CD4-positive, alpha-beta T cell treated with Interleukin-1 beta for 1 hour (primary cell): ENCODE measurements around the gene LMAN1.

Experiments used
- DNase-seq, 2 donors: peaks; one replicate each; pipeline ENCODE4 v3.0.0-alpha.2; 2020 to 2022

LMAN1 gene

GRCh38 chr18:59360381-59360780, 1.3 kb upstream of the LMAN1 start:
- DNase-seq, result no peak

- DNase-seq, result no peak
These were observed 499 bp upstream of the LMAN1 start for GRCh38 chr18:59359576-59359952.

- DNase-seq, result no peak
These were observed 702 bp downstream of the LMAN1 start for GRCh38 chr18:59358414-59358711.

- DNase-seq, result peak in 1 of 2 donors; percentile 30
These were observed 1.1 kb downstream of the LMAN1 start for GRCh38 chr18:59357928-59358327.

- no peak for DNase-seq
These were observed 4.3 kb downstream of the LMAN1 start for GRCh38 chr18:59354731-59355130.

- no peak for DNase-seq
These were observed 5.9 kb downstream of the LMAN1 start for GRCh38 chr18:59353079-59353680.

- DNase-seq, result no peak
These were observed 6.7 kb downstream of the LMAN1 start for GRCh38 chr18:59352250-59352855.

GRCh38 chr18:59345556-59345955, 13.5 kb downstream of the LMAN1 start:
- DNase-seq, result no peak

GRCh38 chr18:59344996-59345395, 14.1 kb downstream of the LMAN1 start:
- DNase-seq, result no peak

GRCh38 chr18:59343926-59344325, 15.1 kb downstream of the LMAN1 start:
- DNase-seq, result no peak

GRCh38 chr18:59340817-59341216, 18.2 kb downstream of the LMAN1 start:
- no peak for DNase-seq

- no peak for DNase-seq
These were observed 18.8 kb downstream of the LMAN1 start for GRCh38 chr18:59340312-59340711.

GRCh38 chr18:59332986-59333385, 26.1 kb downstream of the LMAN1 start:
- DNase-seq, result no peak

- no peak for DNase-seq
These were observed 30.4 kb downstream of the LMAN1 start for GRCh38 chr18:59328683-59329082.

- DNase-seq, result no peak
These were observed 33.1 kb downstream of the LMAN1 start for GRCh38 chr18:59325965-59326364.

- DNase-seq, result no peak
These were observed 34.5 kb downstream of the LMAN1 start for GRCh38 chr18:59324623-59324971.

GRCh38 chr18:59323931-59324622, 35.0 kb downstream of the LMAN1 start:
- no peak for DNase-seq

GRCh38 chr18:59318460-59319050, 40.5 kb downstream of the LMAN1 start, which contains the start of gene CPLX4:
CPLX4 (minus strand) TSS chr18:59318649; CDS start chr18:59318462, 187 bp downstream.
- no peak for DNase-seq

- no peak for DNase-seq
These were observed 47.4 kb downstream of the LMAN1 start for GRCh38 chr18:59311631-59312030.

- no peak for DNase-seq
These were observed 50.2 kb downstream of the LMAN1 start for GRCh38 chr18:59308938-59309260.

GRCh38 chr18:59308248-59308937, 50.7 kb downstream of the LMAN1 start:
- DNase-seq, result peak; percentile 50 to 60

GRCh38 chr18:59306640-59307039, 52.4 kb downstream of the LMAN1 start:
- DNase-seq, result no peak

- no peak for DNase-seq
These were observed 53.8 kb downstream of the LMAN1 start for GRCh38 chr18:59305295-59305694.
